Right lobe of liver (tissue), 4 donors: ENCODE measurements around the gene CORO2B.

ENCODE experiments used
- POLR2A ChIP-seq: fragments of 450-650 bp; IDR thresholded peaks from one replicate; pipeline ENCODE4 v1.6.1; 2017; ENCODE audit warnings: antibody characterized with exemption, mild to moderate bottlenecking
- TF ChIP-seq, protein P1 (sequence below), 4 donors: fragments of 200-600 bp in 3 of 4; fragments of 450-650 bp in 1 of 4; IDR thresholded peaks; one replicate each; pipeline versions ENCODE4 v1.5.1 to v1.8.0; 2016 to 2022; ENCODE audit warnings: antibody characterized with exemption in 4 of 4, mild to moderate bottlenecking in 2 of 4
- donor health status: DM: no; HTN: no; CAD: no.
- donor health status: DM: no; HTN: no; CAD: no.
- donor health status: DM: no; HTN: yes; CAD: no.

GRCh38 chr15:68735610-68736009 lies 156.8 kb downstream of the CORO2B start:
- TF ChIP-seq, protein P1, sequence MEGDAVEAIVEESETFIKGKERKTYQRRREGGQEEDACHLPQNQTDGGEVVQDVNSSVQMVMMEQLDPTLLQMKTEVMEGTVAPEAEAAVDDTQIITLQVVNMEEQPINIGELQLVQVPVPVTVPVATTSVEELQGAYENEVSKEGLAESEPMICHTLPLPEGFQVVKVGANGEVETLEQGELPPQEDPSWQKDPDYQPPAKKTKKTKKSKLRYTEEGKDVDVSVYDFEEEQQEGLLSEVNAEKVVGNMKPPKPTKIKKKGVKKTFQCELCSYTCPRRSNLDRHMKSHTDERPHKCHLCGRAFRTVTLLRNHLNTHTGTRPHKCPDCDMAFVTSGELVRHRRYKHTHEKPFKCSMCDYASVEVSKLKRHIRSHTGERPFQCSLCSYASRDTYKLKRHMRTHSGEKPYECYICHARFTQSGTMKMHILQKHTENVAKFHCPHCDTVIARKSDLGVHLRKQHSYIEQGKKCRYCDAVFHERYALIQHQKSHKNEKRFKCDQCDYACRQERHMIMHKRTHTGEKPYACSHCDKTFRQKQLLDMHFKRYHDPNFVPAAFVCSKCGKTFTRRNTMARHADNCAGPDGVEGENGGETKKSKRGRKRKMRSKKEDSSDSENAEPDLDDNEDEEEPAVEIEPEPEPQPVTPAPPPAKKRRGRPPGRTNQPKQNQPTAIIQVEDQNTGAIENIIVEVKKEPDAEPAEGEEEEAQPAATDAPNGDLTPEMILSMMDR (IDR thresholded peaks at IDR 0.05) = no peak
- no peak for TF ChIP-seq POLR2A
